ENCODE measurements around the gene ZNG1B. TPM values are rescaled to one million over a fixed set of nuclear protein-coding genes. Genes with fewer than 3 reads are reported as not detected.
"Not testable (repeated sequence)": the region's sequence is repeated elsewhere in the genome, so short reads cannot be mapped to it uniquely, and the experiment has no call there.

The ZNG1B gene
- total and polyA plus RNA-seq, 9 of the 15 experiments (the other 6 are each of a cell fraction or from before 2014, with no cell fraction given) = 37.4 to 108 (median 45.0) TPM

DNA sequence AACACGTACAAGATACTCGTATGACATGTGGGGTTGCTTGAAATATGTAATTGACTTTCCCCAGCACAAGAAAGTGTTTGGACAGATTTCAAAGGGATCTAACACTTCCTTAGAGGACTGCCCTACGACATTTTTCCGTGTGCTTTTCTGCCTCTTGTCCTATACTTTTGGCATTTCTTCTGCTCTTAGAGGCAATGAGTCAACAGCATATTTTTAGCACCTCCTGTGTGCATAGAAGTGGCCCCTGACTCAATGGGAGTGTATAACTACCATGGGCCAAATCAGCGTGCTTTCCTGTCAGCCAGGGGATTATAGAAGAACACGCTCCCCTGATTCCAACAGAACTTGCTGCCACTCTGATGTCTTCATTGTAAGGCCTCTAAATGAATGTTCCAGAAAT is 99.1 kb downstream of the ZNG1B start:
- H3K4me2 ChIP-seq (ENCODE audit: insufficient read depth, low read length); BruUV-seq (replicated peaks); H3K9me1 ChIP-seq (ENCODE audit: control insufficient read depth, insufficient read depth, low read length); H3K9me3 ChIP-seq (replicated peaks; ENCODE audit: control insufficient read depth, insufficient read depth, low read depth, low read length); intact Hi-C loops (cut with micrococcal nuclease); H3K36me3 ChIP-seq (ENCODE audit: control insufficient read depth, insufficient read depth, low read length); in situ Hi-C loops (cut with MboI); DNase-seq (ENCODE audit: extremely low read depth in 1 of 4, low spot score in 3 of 4); CTCF ChIA-PET (ENCODE audit: low intra/inter-chr PET ratio); H3K27me3 ChIP-seq (ENCODE audit: control insufficient read depth in 2 of 2, insufficient read depth in 2 of 2, low read length in 2 of 2); POLR2A ChIA-PET; H3K79me2 ChIP-seq (ENCODE audit: control insufficient read depth, insufficient read depth, low read length); H3K4me1 ChIP-seq (replicated peaks in 1 of 2; ENCODE audit: control insufficient read depth in 2 of 2, insufficient read depth in 2 of 2, low read length in 2 of 2); H4K20me1 ChIP-seq (replicated peaks; ENCODE audit: control insufficient read depth, insufficient read depth, low read length); ATAC-seq; H3K4me3 ChIP-seq; H3K9ac ChIP-seq (ENCODE audit: insufficient read depth in 1 of 2, low read depth in 2 of 2, low read length in 2 of 2); H3K27ac ChIP-seq (ENCODE audit: extremely low read depth, low read depth, low read length); H2AFZ ChIP-seq (ENCODE audit: low read depth, low read length); FAIRE-seq: not testable (repeated sequence)
- WGBS (ENCODE audit: insufficient coverage, low coverage, missing lambda C conversion rate) = 57% methylated on average over 1 of the region's 6 CpGs

DNA sequence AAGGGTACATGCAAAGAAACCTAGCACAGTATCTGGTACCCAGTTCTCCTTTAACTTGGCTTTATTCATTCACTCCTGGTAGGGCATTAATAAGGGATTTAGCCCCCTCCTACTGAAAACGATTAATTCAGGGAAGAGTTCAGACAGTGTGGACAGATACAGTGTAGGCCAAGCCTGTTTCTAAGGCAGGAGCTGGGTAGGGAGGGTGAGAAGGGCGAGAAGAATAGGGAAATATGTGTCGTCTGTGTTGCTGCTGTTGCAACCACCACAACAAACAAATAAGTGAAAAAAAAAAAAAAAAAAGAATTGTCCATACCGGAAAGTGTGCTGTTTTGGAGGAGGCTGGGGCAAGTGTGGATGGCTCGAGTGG is 103.3 kb downstream of the ZNG1B start:
- DNase-seq (ENCODE audit: extremely low read depth in 1 of 4, low spot score in 3 of 4); FAIRE-seq; POLR2A ChIA-PET; H3K9me1 ChIP-seq (ENCODE audit: control insufficient read depth, insufficient read depth, low read length); H3K4me3 ChIP-seq; H4K20me1 ChIP-seq (replicated peaks; ENCODE audit: control insufficient read depth, insufficient read depth, low read length); H3K9me3 ChIP-seq (replicated peaks; ENCODE audit: control insufficient read depth, insufficient read depth, low read depth, low read length); H3K36me3 ChIP-seq (ENCODE audit: control insufficient read depth, insufficient read depth, low read length); H3K27ac ChIP-seq (ENCODE audit: extremely low read depth, low read depth, low read length); intact Hi-C loops (cut with micrococcal nuclease); in situ Hi-C loops (cut with MboI); H3K79me2 ChIP-seq (ENCODE audit: control insufficient read depth, insufficient read depth, low read length); BruUV-seq (replicated peaks); H3K27me3 ChIP-seq (ENCODE audit: control insufficient read depth in 2 of 2, insufficient read depth in 2 of 2, low read length in 2 of 2); CTCF ChIA-PET (ENCODE audit: low intra/inter-chr PET ratio): not testable (repeated sequence)
- peak overlapping the region; percentile 74 for H3K4me2 ChIP-seq (ENCODE audit: insufficient read depth, low read length)
- H3K4me1 ChIP-seq (replicated peaks in 1 of 2; ENCODE audit: control insufficient read depth in 2 of 2, insufficient read depth in 2 of 2, low read length in 2 of 2) = peaks cover 0 to 11% of the 10 kb centered on the region in 2 experiments; a peak in 2 of 5 replicates
- peak; percentile 41 for ATAC-seq
- H3K9ac ChIP-seq (ENCODE audit: insufficient read depth in 1 of 2, low read depth in 2 of 2, low read length in 2 of 2) = peak overlapping the region in 1 of 2 experiments; percentile 66; a peak in 1 of 4 replicates
- 0% methylated on average over 1 of the region's 5 CpGs for WGBS (ENCODE audit: insufficient coverage, low coverage, missing lambda C conversion rate)
- H2AFZ ChIP-seq (ENCODE audit: low read depth, low read length) = peak overlapping the region; percentile 86
